Measurements from ENCODE around the gene FTSJ1.

Gene FTSJ1

GRCh38 chrX:48533165-48533564, 57.2 kb downstream of the FTSJ1 start:
- ChIA-PET CTCF (no interaction called here), POLR2A (no interaction called here)
- TF ChIP-seq, protein P1, sequence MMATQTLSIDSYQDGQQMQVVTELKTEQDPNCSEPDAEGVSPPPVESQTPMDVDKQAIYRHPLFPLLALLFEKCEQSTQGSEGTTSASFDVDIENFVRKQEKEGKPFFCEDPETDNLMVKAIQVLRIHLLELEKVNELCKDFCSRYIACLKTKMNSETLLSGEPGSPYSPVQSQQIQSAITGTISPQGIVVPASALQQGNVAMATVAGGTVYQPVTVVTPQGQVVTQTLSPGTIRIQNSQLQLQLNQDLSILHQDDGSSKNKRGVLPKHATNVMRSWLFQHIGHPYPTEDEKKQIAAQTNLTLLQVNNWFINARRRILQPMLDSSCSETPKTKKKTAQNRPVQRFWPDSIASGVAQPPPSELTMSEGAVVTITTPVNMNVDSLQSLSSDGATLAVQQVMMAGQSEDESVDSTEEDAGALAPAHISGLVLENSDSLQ (IDR thresholded peaks at IDR 0.05), result no peak
- TF ChIP-seq FOXA1 (IDR thresholded peaks at IDR 0.05), result no peak
- TF ChIP-seq ZNF384 (IDR thresholded peaks at IDR 0.05), result no peak
- no peak for TF ChIP-seq ELF4 (IDR thresholded peaks at IDR 0.05)
- no peak for TF ChIP-seq ARNT (IDR thresholded peaks at IDR 0.05)
- no peak for TF ChIP-seq NFRKB (IDR thresholded peaks at IDR 0.05)
- TF ChIP-seq CTBP1 (IDR thresholded peaks at IDR 0.05; ENCODE audit: borderline replicate concordance), result no peak
- TF ChIP-seq BHLHE40 (IDR thresholded peaks at IDR 0.05; ENCODE audit: borderline replicate concordance), result no peak
- no peak for TF ChIP-seq FOXK2 (IDR thresholded peaks at IDR 0.05)
- no peak for TF ChIP-seq FOXM1 (IDR thresholded peaks at IDR 0.05; ENCODE audit: borderline replicate concordance)
- TF ChIP-seq TARDBP (IDR thresholded peaks at IDR 0.05), result no peak
- TF ChIP-seq HDGF (IDR thresholded peaks at IDR 0.05; ENCODE audit: borderline replicate concordance), result no peak
- TF ChIP-seq SP1 (IDR thresholded peaks at IDR 0.05), result no peak
- TF ChIP-seq LEF1 (IDR thresholded peaks at IDR 0.05; ENCODE audit: borderline replicate concordance), result no peak
- no peak for DNase-seq (ENCODE audit: extremely low spot score)
